Right lobe of liver (tissue), 6 donors: ENCODE measurements around the gene PAXX. TPM values are rescaled to one million over a fixed set of nuclear protein-coding genes. Genes with fewer than 3 reads are reported as not detected.

ENCODE experiments used
- ATAC-seq, 4 donors: fragments of 200-7000 bp; cut with Tn5 transposase; one replicate each; pipeline ENCODE4 v1.9.1; 2020; ENCODE audit warnings: mild to moderate bottlenecking in 4 of 4, moderate library complexity in 4 of 4
- DNase-seq, 3 donors: peaks; one replicate each; pipeline ENCODE4 v3.0.0-alpha.2; 2020
- H3K27ac ChIP-seq, 3 donors: fragments of 200-600 bp; one replicate each; pipeline ENCODE4 v1.8.0; 2022
- H3K27me3 ChIP-seq, 2 donors: fragments of 200-600 bp; one replicate each; pipeline ENCODE4 v1.8.0; 2022
- H3K36me3 ChIP-seq, 4 donors: fragments of 200-600 bp; sonication (generic) in 1 of 4; one replicate each; pipeline versions ENCODE4 v1.5.1 to v1.8.0; 2017 to 2022; ENCODE audit warnings: control low read depth in 1 of 4
- H3K4me1 ChIP-seq, 4 donors: fragments of 200-600 bp; sonication (generic) in 1 of 4; one replicate each; pipeline versions ENCODE4 v1.5.1 to v1.8.0; 2017 to 2022; ENCODE audit warnings: control low read depth in 1 of 4
- H3K4me3 ChIP-seq, 3 donors: fragments of 200-600 bp; one replicate each; pipeline ENCODE4 v1.8.0; 2022
- H3K9me3 ChIP-seq, 4 donors: fragments of 200-600 bp; sonication (generic) in 1 of 4; one replicate each; pipeline versions ENCODE4 v1.5.1 to v1.8.0; 2017 to 2022; ENCODE audit warnings: control low read depth in 1 of 4
- CTCF ChIP-seq, 4 donors: fragments of 200-600 bp in 3 of 4; fragments of 450-650 bp in 1 of 4; IDR thresholded peaks; one replicate each; pipeline versions ENCODE4 v1.5.1 to v1.8.0; 2016 to 2022; ENCODE audit warnings: antibody characterized with exemption in 4 of 4, mild to moderate bottlenecking in 2 of 4
- POLR2A ChIP-seq: fragments of 450-650 bp; IDR thresholded peaks from one replicate; pipeline ENCODE4 v1.6.1; 2017; ENCODE audit warnings: antibody characterized with exemption, mild to moderate bottlenecking
- WGBS: methylation state at CpG from one replicate; pipeline ENCODE4 v1.1.6; 2018; ENCODE audit warnings: low coverage, low lambda C conversion rate; ENCODE audit not compliant: insufficient coverage; ENCODE audit errors: missing lambda C conversion rate; 5-methylcytosine and 5-hydroxymethylcytosine counted together
- intact Hi-C, 2 donors: fragments of 100-400 bp; cut with DNase I; formaldehyde crosslinking; loops; one replicate each; pipeline versions ENCODE4 v1.11.2 to v1.14.1; 2022
- total RNA-seq, 6 experiments: library from RNA; depleted of rRNA in 2 of 6; stranded (reverse); fragments of >200 nt in 2 of 6; fragmentation: NEBNext Ultra II Directional in 3 of 6; extraction: Animal tissue kit (Norgen Biotek cat#: 25700) in 3 of 6; gene quantifications; one replicate each; pipeline versions ENCODE4 v1.1.0 to v1.2.4, GENCODE V29; 2016 to 2023
- donor health status: DM: no; HTN: yes; CAD: no.
- donor health status: DM: no; HTN: no; CAD: no.
- donor health status: DM: no; HTN: no; CAD: no.
- donor health status: DM: no; HTN: yes; CAD: no.
- donor health status: DM: no; HTN: yes; CAD: no.

The PAXX gene
- total RNA-seq, 6 experiments from 2014 or later = 13.8 to 34.5 (median 23.3) TPM

- ATAC-seq = peak in 2 of 4 donors; percentile 20 to 22
- Histone ChIP-seq H3K27ac (no peak overlapping the region), H3K36me3 (no peaks in the 10 kb centered on the region), H3K9me3 (no peaks in the 10 kb centered on the region), H3K4me1 (no peaks in the 10 kb centered on the region), H3K4me3 (no peak overlapping the region), H3K27me3 (no peaks in the 10 kb centered on the region)
- no peak for DNase-seq
- intact Hi-C loops = no loop called here
- TF ChIP-seq CTCF (IDR thresholded peaks at IDR 0.05) (no peak), POLR2A (no peak)
- 14% methylated on average over 15 of the region's 23 CpGs for WGBS
These were observed 26.3 kb upstream of the PAXX start for GRCh38 chr9:136965771-136966484.

DNA sequence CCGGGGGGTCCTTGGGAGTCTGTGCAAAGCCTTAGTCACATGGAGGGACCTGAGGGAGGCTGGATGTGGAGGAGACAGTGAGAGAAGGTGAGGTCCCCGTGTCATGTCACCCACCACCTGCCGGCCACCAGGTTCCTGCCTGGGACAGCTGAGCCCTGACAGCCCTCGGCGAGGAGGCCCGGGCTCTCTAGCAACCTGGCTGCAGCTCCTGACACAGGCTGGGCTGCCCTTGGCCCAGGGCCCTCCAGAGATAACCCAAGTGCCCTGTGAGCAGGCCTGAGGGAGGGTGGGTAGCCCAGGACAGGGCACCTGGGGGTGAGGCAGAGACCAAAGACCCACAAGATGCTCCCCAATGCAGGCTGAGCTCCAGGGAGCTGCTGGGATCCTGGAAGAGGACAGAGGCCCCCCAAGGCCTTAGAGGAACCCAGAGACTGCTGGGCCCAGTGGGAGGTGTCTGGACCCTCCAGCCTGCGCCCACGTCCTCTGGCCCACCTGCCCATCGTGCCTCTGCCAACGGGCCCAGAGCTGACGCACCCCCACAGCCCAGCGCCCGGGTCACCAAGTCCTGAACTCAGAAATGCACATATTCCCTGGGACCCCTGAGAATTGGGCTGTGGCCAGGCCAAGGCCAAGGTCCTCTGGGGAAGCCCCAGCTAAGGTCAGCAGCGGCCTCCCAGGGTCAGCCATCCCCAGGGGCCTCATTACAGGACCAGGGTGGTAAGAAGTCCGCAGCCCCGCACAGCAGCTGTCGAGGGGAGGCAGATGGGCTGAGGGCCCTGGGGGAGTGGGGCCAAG, 23.7 kb upstream of the PAXX start:
- WGBS = 40% methylated on average over 1 of the region's 17 CpGs
- no peak for TF ChIP-seq POLR2A
- no peak for TF ChIP-seq CTCF (IDR thresholded peaks at IDR 0.05)
- Histone ChIP-seq H3K4me1 (no peaks in the 10 kb centered on the region), H3K9me3 (no peaks in the 10 kb centered on the region), H3K36me3 (no peaks in the 10 kb centered on the region), H3K27ac (no peak overlapping the region), H3K4me3 (no peak overlapping the region), H3K27me3 (no peaks in the 10 kb centered on the region)
- peak in 2 of 4 donors; percentile 16 to 29 for ATAC-seq
- intact Hi-C loops = no loop called here
- no peak for DNase-seq

- Histone ChIP-seq H3K36me3 (no peaks in the 10 kb centered on the region), H3K9me3 (no peaks in the 10 kb centered on the region), H3K4me3 (no peak overlapping the region), H3K27ac (no peak overlapping the region), H3K27me3 (no peaks in the 10 kb centered on the region), H3K4me1 (no peaks in the 10 kb centered on the region)
- intact Hi-C loops = no loop called here
- WGBS = 86% methylated on average over 9 of the region's 17 CpGs
- no peak for TF ChIP-seq POLR2A
- TF ChIP-seq CTCF (IDR thresholded peaks at IDR 0.05) = no peak
- DNase-seq (no peak), ATAC-seq (peak in 1 of 4 donors; percentile 17)
These were observed 23.1 kb upstream of the PAXX start for GRCh38 chr9:136969150-136969549.

DNA sequence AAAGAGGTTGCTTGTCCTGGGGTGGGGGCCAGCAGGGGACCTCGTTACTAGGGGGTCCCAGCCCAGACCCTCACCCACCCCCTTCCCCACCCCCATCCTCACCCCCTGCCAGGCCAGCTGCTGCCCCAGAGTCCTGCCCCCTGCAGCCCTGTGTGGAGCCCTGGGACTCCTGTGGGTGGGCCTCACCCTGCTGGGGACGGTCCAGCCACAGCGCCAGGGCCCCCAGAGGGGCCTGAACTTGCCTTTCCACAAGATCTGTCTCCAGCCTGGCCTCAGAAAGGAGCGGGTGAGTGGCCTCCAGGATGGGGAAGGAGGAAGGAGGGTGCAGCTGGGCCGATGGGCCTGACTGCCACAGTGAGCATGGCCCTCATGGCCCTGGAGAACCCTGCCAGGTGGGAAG, 22.4 kb upstream of the PAXX start:
- Histone ChIP-seq H3K27ac (no peak overlapping the region), H3K27me3 (no peaks in the 10 kb centered on the region), H3K4me3 (no peak overlapping the region), H3K9me3 (no peaks in the 10 kb centered on the region), H3K36me3 (no peaks in the 10 kb centered on the region), H3K4me1 (no peaks in the 10 kb centered on the region)
- DNase-seq (no peak), ATAC-seq (no peak)
- TF ChIP-seq CTCF (IDR thresholded peaks at IDR 0.05) (no peak), POLR2A (no peak)
- intact Hi-C loops = no loop called here
- 80% methylated on average over 3 of the region's 5 CpGs for WGBS
